Fibroblast of the aortic adventitia (primary cell): ENCODE measurements around the gene PITPNB. TPM values are rescaled to one million over a fixed set of nuclear protein-coding genes. Genes with fewer than 3 reads are reported as not detected.

Experiments used
- DNase-seq: peaks from one replicate; pipeline ENCODE4 v3.0.0-alpha.2; 2010; ENCODE audit warnings: low read depth
- H3K4me3 ChIP-seq: 2 replicates; pipeline ENCODE4 v1.5.1; 2011; ENCODE audit warnings: low read depth, mild to moderate bottlenecking, control low read depth, low read length, moderate library complexity
- CTCF ChIP-seq: IDR thresholded peaks from 2 replicates; pipeline ENCODE4 v1.5.1; 2011; ENCODE audit warnings: mild to moderate bottlenecking, low read length, control low read depth, inconsistent platforms; ENCODE audit not compliant: insufficient read depth
- total RNA-seq: library from RNA; depleted of rRNA; stranded (reverse); fragments of >200 nt; gene quantifications from 2 replicates; pipeline ENCODE4 v1.2.3, GENCODE V29; 2012; ENCODE audit warnings: low replicate concordance

PITPNB gene
- total RNA-seq, 1 donor, result 26.8 TPM

- TF ChIP-seq CTCF, result no peak
- DNase-seq, result peak; percentile 55
- H3K4me3 ChIP-seq, result no peak overlapping the region
Observed at GRCh38 chr22:27881421-27881820, 37.6 kb downstream of the PITPNB start.

GRCh38 chr22:27880778-27881394 lies 38.2 kb downstream of the PITPNB start:
- DNase-seq, result peak; percentile 89
- TF ChIP-seq CTCF, result peak; percentile 81
- no peak overlapping the region for H3K4me3 ChIP-seq

- H3K4me3 ChIP-seq, result no peak overlapping the region
- peak; percentile 58 for DNase-seq
- TF ChIP-seq CTCF, result peak; percentile 79
Observed at GRCh38 chr22:27879923-27880322, 39.1 kb downstream of the PITPNB start.

- no peak for TF ChIP-seq CTCF
- H3K4me3 ChIP-seq, result no peak overlapping the region
- DNase-seq, result no peak
Observed at GRCh38 chr22:27878541-27878940, 40.5 kb downstream of the PITPNB start.

GRCh38 chr22:27877501-27877900 lies 41.6 kb downstream of the PITPNB start:
- no peak for TF ChIP-seq CTCF
- DNase-seq, result no peak
- no peak overlapping the region for H3K4me3 ChIP-seq

GRCh38 chr22:27876684-27877083 lies 42.4 kb downstream of the PITPNB start:
- no peak for TF ChIP-seq CTCF
- H3K4me3 ChIP-seq, result no peak overlapping the region
- DNase-seq, result peak; percentile 68

GRCh38 chr22:27875951-27876350 lies 43.1 kb downstream of the PITPNB start:
- no peak for DNase-seq
- H3K4me3 ChIP-seq, result no peak overlapping the region
- TF ChIP-seq CTCF, result no peak
